NCI-H2107 treated with DMSO at 0.1 percent for 48 hours (cell line): ENCODE results near the gene COX15.
A peak's percentile ranks its signal among the peaks of the same experiment; 100 is the strongest.
"Not testable (repeated sequence)": the region's sequence is repeated elsewhere in the genome, so short reads cannot be mapped to it uniquely, and the experiment has no call there.

Experiments
- DNase-seq: peaks from one replicate; lab custom pipeline; 2025; ENCODE audit not compliant: unreplicated experiment; lab: John Stamatoyannopoulos, UW

The COX15 gene

GRCh38 chr10:99732033-99732842 is at the start of gene COX15, which contains the start of gene CUTC:
TSS of gene COX15 (minus strand) at chr10:99732127. CDS start at chr10:99732049, 78 bp downstream.
TSS of gene CUTC (plus strand) at chr10:99732234. CDS start at chr10:99732349, 115 bp downstream.
- DNase-seq, result peak; percentile 69

DNA sequence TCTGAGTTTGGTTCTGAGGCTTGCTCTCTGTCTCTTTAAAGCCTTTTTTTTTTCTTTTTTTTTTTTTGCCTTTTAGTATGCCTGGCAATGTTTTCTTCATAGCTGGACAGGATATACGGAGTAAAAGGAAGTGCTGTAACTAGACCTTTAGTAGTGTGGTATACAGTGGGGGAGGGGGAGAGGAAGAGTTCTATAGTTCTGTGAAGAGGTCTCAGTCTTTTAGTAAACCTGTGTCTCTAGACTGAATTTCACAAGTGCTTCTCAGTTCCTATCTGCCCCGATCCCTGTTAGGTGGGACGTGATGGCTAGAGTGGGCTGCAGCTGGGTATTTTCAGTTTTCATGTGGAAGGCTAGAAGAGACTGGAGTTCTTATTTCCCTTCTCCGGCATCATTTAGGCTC is 47.4 kb upstream of the COX15 start:
- DNase-seq, result no peak

- no peak for DNase-seq
Observed at GRCh38 chr10:99777918-99778714, 46.2 kb upstream of the COX15 start.

- DNase-seq, result no peak
Observed at GRCh38 chr10:99775850-99776249, 43.9 kb upstream of the COX15 start.

DNA sequence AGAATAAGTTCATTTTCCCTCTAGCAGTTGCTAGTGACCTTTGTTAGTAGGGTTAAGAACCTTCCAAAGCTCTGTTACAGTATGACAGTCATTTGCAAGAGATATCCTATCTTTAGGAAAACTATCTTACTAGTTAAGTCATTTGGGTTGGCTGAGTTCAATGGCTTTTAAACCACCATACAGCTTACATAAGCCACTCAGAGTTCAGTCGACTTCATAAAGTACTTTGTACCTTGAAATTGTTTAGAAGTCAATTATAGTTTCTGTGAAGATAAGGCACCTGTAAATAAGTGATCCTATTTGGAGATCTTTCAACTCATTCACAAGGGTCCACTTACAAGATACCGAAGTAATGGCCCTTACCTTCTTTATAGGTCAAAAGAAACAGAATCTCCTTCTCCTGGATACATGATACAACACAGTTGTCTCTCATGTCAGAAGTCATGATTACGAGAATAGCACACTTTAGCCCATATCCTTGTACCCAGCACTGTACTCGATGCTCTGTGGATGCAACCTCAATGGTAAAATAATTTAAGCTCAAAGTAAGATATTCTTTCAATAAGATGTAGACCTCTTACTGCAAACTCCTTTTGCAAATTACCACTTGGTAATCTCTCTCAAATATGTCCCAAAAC is 38.6 kb upstream of the COX15 start:
- no peak for DNase-seq

- DNase-seq, result no peak
Observed at GRCh38 chr10:99769706-99770105, 37.8 kb upstream of the COX15 start.

DNA sequence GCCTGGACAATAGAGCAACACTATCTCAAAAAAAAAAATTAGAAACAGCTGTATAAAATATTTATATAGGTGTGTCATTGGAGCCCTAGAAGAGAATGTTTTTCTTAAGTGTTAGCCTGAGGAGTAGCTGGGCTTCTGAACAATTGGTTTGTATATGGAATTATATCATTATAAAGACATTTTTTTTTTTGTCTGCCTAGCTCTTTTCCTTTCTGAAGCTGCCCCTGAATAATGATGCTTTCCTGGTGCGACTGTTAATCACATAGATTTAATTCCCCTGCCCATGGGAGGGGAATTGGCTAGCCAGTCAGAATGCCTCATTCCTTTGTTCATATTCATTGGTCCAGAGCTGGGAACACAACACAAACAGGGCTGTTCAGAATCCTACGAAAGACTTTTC is 36.6 kb upstream of the COX15 start:
- DNase-seq, result no peak

DNA sequence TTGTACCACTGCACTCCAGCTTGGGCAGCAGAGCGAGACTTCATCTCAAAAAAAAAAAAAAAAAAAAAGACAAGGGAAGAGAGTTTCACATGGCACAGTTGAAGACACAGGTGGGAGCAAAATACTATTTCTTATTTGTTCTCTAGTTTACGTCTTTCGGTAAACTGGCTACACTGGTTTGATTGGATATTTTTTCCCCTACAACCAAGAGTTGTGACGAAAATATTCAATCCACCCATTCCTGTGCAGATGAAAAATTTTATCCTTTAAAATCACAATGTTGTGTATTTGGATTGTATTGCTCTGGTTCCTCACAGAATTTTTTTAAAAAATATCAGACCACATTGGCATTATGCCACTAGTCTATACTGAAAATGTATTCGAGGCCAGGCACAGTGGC is 36.0 kb upstream of the COX15 start:
- no peak for DNase-seq

- DNase-seq, result no peak
Observed at GRCh38 chr10:99766302-99766681, 34.4 kb upstream of the COX15 start.

DNA sequence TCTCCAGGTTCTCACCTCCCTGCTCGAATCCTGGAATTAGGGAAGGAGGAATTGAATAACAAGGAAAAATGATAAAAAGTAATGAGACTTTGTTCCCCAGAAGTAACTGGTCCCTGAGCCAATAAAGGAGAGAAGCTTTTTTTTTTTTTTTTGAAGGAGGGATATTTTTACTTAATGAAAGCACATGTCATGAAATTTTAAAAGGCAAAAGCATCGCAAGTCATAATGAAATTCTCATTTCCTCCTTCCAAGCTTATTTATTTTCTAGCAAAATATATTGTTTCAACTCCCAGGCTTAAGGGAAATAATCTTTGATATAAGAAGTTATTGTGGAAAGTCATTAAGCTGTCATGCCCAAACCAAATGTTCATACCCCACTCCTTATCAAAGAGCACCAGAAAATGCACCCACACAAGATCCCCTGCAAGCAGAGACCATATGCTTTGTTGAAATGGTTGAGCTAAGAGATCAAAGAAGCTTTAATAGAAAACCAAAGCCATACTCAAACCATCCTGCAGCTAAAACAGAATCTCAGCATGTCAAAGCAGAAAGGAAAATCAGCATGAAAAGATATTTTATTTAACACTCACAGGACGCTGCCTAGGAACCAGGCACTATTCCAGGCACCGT is 33.9 kb upstream of the COX15 start:
- no peak for DNase-seq

- peak; percentile 2 for DNase-seq
Observed at GRCh38 chr10:99761365-99761764, 29.4 kb upstream of the COX15 start.

- DNase-seq, result no peak
Observed at GRCh38 chr10:99760321-99760720, 28.4 kb upstream of the COX15 start.

DNA sequence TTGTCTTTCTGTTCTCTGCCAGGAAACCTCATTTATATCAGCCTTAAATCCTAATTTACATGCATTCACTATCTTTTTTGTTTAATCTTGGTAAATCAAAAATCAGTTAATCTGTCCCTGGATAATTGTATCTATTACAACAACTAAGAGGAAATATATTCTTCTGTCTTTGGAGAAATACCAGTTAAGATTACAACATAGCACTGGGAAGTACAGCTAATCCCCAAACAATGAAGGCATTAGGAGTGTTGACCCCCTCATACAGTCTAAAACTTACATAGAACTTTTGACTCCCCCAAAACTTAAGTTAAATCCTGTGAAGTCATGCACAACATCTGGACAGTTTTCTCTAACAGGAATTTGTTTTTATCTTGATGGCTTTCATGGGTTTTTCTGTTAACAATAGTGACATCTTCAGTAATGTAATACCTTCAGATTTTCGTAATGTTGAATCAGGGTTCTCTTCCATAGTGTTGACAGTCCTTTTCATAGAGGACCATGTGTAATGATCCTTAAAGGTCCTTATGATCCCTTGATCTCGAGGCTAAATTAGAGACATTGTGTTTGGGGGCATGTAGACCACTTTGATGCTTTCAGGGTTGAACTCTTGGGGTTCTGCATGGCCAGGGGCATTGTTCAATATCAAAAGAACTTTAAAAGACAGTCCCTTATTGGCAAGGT is 26.4 kb upstream of the COX15 start:
- no peak for DNase-seq

DNA sequence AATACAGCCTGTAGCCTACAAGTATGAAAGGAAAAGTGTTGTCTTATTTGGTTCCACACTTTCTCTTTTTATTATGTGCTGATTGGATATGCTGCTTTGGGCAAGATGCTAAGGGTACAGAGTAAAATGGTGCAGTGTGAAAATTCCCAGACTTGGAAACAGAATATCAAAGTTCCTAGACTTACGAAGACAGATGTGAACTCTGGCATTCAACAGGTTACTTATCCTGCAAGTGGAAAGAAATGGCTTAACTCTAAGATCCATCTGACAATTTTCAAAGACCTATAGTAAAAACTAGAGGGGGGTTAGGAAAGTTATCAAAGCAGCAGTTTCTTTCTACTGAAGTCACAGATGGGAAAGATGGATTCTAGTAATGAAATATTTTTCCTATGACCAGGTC is 24.2 kb upstream of the COX15 start:
- DNase-seq, result no peak

DNA sequence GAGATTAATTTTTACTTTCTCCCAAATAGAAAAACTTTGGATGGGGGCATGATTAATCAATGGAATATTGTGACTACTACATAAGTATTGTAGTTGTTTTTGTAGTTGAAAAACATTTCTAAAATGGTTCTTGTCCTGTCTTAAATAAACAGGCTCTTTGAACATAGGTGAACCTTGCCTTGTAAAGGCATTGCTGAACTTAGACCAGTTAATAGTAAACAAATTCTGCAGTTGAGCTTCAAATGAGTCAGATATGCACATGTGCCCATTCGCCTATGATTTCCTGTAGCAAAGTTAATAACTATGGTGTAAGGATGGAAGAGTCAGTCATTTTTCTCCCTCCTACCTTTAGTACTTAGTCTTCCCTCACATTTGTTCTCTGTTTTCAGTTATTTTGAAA is 22.7 kb upstream of the COX15 start:
- no peak for DNase-seq

- no peak for DNase-seq
Observed at GRCh38 chr10:99750641-99751040, 18.7 kb upstream of the COX15 start.

DNA sequence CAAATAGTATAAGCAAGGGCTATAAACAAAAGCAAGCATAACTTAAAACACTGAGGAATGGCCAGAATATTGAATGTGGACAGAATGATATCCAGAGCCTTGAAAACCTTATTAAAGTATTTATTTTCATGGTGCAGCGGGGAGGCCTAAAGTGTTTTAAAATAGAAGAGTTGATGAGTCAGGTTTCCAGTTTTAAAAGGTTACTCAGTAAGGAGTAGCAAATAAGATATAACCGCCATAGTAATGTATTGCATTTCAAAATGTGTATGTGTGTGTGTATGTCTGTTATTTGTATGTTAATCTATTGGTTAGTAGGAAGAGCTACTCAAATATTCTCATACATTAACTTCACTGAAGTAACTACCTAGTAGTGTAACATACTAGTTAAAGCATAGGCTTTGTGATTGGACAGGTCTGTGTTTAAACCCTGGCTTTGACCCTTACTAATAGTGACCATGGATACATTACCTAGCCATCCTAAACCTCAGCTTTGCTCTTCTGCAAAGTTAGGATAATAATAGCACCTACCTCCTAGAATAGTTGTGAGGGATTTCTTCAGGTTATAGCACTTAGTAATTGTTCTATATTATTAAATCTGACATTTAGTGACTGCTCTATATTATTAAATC is 17.0 kb upstream of the COX15 start:
- no peak for DNase-seq

- not testable (repeated sequence) for DNase-seq
Observed at GRCh38 chr10:99746166-99746565, 14.2 kb upstream of the COX15 start.

- no peak for DNase-seq
Observed at GRCh38 chr10:99743841-99744240, 11.9 kb upstream of the COX15 start.

GRCh38 chr10:99742701-99743100 is 10.8 kb upstream of the COX15 start:
- no peak for DNase-seq
